Measurements from ENCODE around the gene LCN15. TPM values are rescaled to one million over a fixed set of nuclear protein-coding genes. Genes with fewer than 3 reads are reported as not detected.

LCN15 gene
- total and polyA plus RNA-seq, 2 of the 13 experiments (the other 11 are each of a cell fraction or from before 2014, with no cell fraction given): 1.3 to 53.7 TPM

DNA sequence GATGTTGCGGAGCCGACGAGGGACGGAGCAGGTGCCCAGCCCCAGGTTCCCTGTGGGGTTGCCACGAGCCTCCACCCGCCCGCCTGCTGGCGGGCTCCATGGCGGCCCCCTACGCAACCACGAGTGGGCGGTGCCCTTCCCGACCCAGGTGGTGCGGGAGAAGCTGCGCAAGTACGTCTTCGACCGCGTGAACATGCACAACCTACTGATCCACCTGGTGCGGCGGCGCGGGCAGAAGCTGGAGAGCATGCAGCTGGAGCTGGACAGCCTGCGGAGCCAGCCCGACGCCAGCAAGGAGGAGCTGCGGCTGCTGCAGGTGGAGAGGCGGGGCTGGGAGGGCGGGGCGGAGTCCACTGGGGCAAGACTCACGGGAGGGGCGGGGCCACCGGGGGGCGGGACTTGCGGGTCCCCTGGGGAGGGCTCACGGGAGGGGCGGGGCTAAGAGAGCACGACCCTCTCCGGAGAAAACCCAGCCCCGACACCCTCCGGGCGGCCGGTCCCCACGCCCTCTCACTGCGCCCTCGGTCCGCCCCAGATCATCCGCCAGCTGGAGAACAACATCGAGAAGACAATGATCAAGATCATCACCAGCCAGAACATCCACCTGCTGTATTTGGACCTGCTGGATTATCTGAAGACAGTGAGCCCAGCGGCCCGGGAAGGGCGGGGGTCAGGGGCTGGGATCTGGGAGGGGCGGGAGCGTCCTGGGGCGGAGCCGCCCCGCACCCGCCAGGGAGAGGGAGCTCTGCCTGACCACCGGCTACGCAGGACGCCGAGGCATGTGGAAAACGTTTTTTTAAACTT, 35.7 kb upstream of the LCN15 start (continued):
- TF ChIP-seq, protein P1, sequence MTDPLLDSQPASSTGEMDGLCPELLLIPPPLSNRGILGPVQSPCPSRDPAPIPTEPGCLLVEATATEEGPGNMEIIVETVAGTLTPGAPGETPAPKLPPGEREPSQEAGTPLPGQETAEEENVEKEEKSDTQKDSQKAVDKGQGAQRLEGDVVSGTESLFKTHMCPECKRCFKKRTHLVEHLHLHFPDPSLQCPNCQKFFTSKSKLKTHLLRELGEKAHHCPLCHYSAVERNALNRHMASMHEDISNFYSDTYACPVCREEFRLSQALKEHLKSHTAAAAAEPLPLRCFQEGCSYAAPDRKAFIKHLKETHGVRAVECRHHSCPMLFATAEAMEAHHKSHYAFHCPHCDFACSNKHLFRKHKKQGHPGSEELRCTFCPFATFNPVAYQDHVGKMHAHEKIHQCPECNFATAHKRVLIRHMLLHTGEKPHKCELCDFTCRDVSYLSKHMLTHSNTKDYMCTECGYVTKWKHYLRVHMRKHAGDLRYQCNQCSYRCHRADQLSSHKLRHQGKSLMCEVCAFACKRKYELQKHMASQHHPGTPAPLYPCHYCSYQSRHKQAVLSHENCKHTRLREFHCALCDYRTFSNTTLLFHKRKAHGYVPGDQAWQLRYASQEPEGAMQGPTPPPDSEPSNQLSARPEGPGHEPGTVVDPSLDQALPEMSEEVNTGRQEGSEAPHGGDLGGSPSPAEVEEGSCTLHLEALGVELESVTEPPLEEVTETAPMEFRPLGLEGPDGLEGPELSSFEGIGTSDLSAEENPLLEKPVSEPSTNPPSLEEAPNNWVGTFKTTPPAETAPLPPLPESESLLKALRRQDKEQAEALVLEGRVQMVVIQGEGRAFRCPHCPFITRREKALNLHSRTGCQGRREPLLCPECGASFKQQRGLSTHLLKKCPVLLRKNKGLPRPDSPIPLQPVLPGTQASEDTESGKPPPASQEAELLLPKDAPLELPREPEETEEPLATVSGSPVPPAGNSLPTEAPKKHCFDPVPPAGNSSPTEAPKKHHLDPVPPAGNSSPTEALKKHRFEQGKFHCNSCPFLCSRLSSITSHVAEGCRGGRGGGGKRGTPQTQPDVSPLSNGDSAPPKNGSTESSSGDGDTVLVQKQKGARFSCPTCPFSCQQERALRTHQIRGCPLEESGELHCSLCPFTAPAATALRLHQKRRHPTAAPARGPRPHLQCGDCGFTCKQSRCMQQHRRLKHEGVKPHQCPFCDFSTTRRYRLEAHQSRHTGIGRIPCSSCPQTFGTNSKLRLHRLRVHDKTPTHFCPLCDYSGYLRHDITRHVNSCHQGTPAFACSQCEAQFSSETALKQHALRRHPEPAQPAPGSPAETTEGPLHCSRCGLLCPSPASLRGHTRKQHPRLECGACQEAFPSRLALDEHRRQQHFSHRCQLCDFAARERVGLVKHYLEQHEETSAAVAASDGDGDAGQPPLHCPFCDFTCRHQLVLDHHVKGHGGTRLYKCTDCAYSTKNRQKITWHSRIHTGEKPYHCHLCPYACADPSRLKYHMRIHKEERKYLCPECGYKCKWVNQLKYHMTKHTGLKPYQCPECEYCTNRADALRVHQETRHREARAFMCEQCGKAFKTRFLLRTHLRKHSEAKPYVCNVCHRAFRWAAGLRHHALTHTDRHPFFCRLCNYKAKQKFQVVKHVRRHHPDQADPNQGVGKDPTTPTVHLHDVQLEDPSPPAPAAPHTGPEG (CRISPR knock-in tag; IDR thresholded peaks at IDR 0.05): no peak
- TF ChIP-seq ZNF326 (CRISPR knock-in tag; IDR thresholded peaks at IDR 0.05; ENCODE audit: borderline replicate concordance): no peak
- TF ChIP-seq ZNF644 (CRISPR knock-in tag; IDR thresholded peaks at IDR 0.05; ENCODE audit: low read depth): no peak
- no peak for TF ChIP-seq ZNF549 (CRISPR knock-in tag; IDR thresholded peaks at IDR 0.05)
- TF ChIP-seq, protein P2, sequence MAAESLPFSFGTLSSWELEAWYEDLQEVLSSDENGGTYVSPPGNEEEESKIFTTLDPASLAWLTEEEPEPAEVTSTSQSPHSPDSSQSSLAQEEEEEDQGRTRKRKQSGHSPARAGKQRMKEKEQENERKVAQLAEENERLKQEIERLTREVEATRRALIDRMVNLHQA (CRISPR knock-in tag; IDR thresholded peaks at IDR 0.05): no peak
- TF ChIP-seq, protein P3, sequence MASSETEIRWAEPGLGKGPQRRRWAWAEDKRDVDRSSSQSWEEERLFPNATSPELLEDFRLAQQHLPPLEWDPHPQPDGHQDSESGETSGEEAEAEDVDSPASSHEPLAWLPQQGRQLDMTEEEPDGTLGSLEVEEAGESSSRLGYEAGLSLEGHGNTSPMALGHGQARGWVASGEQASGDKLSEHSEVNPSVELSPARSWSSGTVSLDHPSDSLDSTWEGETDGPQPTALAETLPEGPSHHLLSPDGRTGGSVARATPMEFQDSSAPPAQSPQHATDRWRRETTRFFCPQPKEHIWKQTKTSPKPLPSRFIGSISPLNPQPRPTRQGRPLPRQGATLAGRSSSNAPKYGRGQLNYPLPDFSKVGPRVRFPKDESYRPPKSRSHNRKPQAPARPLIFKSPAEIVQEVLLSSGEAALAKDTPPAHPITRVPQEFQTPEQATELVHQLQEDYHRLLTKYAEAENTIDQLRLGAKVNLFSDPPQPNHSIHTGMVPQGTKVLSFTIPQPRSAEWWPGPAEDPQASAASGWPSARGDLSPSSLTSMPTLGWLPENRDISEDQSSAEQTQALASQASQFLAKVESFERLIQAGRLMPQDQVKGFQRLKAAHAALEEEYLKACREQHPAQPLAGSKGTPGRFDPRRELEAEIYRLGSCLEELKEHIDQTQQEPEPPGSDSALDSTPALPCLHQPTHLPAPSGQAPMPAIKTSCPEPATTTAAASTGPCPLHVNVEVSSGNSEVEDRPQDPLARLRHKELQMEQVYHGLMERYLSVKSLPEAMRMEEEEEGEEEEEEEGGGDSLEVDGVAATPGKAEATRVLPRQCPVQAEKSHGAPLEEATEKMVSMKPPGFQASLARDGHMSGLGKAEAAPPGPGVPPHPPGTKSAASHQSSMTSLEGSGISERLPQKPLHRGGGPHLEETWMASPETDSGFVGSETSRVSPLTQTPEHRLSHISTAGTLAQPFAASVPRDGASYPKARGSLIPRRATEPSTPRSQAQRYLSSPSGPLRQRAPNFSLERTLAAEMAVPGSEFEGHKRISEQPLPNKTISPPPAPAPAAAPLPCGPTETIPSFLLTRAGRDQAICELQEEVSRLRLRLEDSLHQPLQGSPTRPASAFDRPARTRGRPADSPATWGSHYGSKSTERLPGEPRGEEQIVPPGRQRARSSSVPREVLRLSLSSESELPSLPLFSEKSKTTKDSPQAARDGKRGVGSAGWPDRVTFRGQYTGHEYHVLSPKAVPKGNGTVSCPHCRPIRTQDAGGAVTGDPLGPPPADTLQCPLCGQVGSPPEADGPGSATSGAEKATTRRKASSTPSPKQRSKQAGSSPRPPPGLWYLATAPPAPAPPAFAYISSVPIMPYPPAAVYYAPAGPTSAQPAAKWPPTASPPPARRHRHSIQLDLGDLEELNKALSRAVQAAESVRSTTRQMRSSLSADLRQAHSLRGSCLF (CRISPR knock-in tag; IDR thresholded peaks at IDR 0.05; ENCODE audit: borderline replicate concordance): no peak
- no peak for TF ChIP-seq ZIK1 (CRISPR knock-in tag; IDR thresholded peaks at IDR 0.05; ENCODE audit: borderline replicate concordance, low read depth)
- TF ChIP-seq, protein P4, sequence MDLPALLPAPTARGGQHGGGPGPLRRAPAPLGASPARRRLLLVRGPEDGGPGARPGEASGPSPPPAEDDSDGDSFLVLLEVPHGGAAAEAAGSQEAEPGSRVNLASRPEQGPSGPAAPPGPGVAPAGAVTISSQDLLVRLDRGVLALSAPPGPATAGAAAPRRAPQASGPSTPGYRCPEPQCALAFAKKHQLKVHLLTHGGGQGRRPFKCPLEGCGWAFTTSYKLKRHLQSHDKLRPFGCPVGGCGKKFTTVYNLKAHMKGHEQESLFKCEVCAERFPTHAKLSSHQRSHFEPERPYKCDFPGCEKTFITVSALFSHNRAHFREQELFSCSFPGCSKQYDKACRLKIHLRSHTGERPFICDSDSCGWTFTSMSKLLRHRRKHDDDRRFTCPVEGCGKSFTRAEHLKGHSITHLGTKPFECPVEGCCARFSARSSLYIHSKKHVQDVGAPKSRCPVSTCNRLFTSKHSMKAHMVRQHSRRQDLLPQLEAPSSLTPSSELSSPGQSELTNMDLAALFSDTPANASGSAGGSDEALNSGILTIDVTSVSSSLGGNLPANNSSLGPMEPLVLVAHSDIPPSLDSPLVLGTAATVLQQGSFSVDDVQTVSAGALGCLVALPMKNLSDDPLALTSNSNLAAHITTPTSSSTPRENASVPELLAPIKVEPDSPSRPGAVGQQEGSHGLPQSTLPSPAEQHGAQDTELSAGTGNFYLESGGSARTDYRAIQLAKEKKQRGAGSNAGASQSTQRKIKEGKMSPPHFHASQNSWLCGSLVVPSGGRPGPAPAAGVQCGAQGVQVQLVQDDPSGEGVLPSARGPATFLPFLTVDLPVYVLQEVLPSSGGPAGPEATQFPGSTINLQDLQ (CRISPR knock-in tag; IDR thresholded peaks at IDR 0.05): no peak
- TF ChIP-seq ZNF343 (CRISPR knock-in tag; IDR thresholded peaks at IDR 0.05): no peak
- TF ChIP-seq KDM3A (CRISPR knock-in tag; IDR thresholded peaks at IDR 0.05; ENCODE audit: low read depth): no peak
- TF ChIP-seq WIZ (CRISPR knock-in tag; IDR thresholded peaks at IDR 0.05): no peak; the same call in 1 of the 2 replicates
- TF ChIP-seq ZNF274 (CRISPR knock-in tag; IDR thresholded peaks at IDR 0.05): no peak
- no peak for TF ChIP-seq MBNL3 (CRISPR knock-in tag; conservative IDR thresholded peaks at IDR 0.05)
- TF ChIP-seq MTF1 (CRISPR knock-in tag; IDR thresholded peaks at IDR 0.05): no peak
